ENCODE measurements around the gene TENM3. TPM values are rescaled to one million over a fixed set of nuclear protein-coding genes. Genes with fewer than 3 reads are reported as not detected.

TENM3 gene
- total and polyA plus RNA-seq, 2 experiments from 2014 or later, result 16.1 to 70.9 TPM

- Histone ChIP-seq H2AFZ (no peak overlapping the region), H3K79me2 (peaks cover 22% of the 10 kb centered on the region), H3K9me3 (ENCODE audit: low read depth) (no peaks in the 10 kb centered on the region), H3K27me3 (no peaks in the 10 kb centered on the region), H3K4me3 (no peak overlapping the region), H3K4me2 (no peak overlapping the region), H3K36me3 (replicated peaks; ENCODE audit: insufficient read depth, low read depth) (no peaks in the 10 kb centered on the region), H3K4me1 (ENCODE audit: insufficient read depth) (peaks cover 11% of the 10 kb centered on the region), H4K20me1 (ENCODE audit: insufficient read depth, poor library complexity, severe bottlenecking) (no peaks in the 10 kb centered on the region), H3K9me2 (replicated peaks; ENCODE audit: insufficient read depth) (no peaks in the 10 kb centered on the region), H3K27ac (no peak overlapping the region)
- WGBS (ENCODE audit: low lambda C conversion rate, missing lambda C conversion rate), result 85% methylated on average over 4 of the region's 4 CpGs
- TF ChIP-seq EZH2phosphoT487 (IDR thresholded peaks at IDR 0.05; ENCODE audit: low read depth, severe bottlenecking, unreplicated experiment), result no peak
- no peak for TF ChIP-seq EZH2 (IDR thresholded peaks at IDR 0.05; ENCODE audit: borderline replicate concordance)
- TF ChIP-seq CTCF (IDR thresholded peaks at IDR 0.05; ENCODE audit: poor library complexity), result no peak
- no peak for DNase-seq (ENCODE audit: low spot score)
Observed at GRCh38 chr4:182547435-182547834, 304.2 kb downstream of the TENM3 start.

- no peak for DNase-seq (ENCODE audit: low spot score)
- peaks cover 11% of the 10 kb centered on the region for H3K4me1 ChIP-seq (ENCODE audit: insufficient read depth)
- peaks cover 23% of the 10 kb centered on the region for H3K79me2 ChIP-seq
- no peaks in the 10 kb centered on the region for H3K27me3 ChIP-seq
- H2AFZ ChIP-seq, result no peak overlapping the region
- H3K9me3 ChIP-seq (ENCODE audit: low read depth), result no peaks in the 10 kb centered on the region
- no peak overlapping the region for H3K27ac ChIP-seq
- 88% methylated on average over 6 of the region's 6 CpGs for WGBS (ENCODE audit: low lambda C conversion rate, missing lambda C conversion rate)
- no peak overlapping the region for H3K4me3 ChIP-seq
- TF ChIP-seq EZH2 (IDR thresholded peaks at IDR 0.05; ENCODE audit: borderline replicate concordance) (no peak), EZH2phosphoT487 (IDR thresholded peaks at IDR 0.05; ENCODE audit: low read depth, severe bottlenecking, unreplicated experiment) (no peak), CTCF (IDR thresholded peaks at IDR 0.05; ENCODE audit: poor library complexity) (no peak)
- no peaks in the 10 kb centered on the region for H4K20me1 ChIP-seq (ENCODE audit: insufficient read depth, poor library complexity, severe bottlenecking)
- H3K36me3 ChIP-seq (replicated peaks; ENCODE audit: insufficient read depth, low read depth), result no peaks in the 10 kb centered on the region
- no peak overlapping the region for H3K4me2 ChIP-seq
- H3K9me2 ChIP-seq (replicated peaks; ENCODE audit: insufficient read depth), result no peaks in the 10 kb centered on the region
Observed at GRCh38 chr4:182548156-182548555, 305.0 kb downstream of the TENM3 start.

- Histone ChIP-seq H3K27me3 (no peaks in the 10 kb centered on the region), H3K36me3 (replicated peaks; ENCODE audit: insufficient read depth, low read depth) (no peaks in the 10 kb centered on the region), H4K20me1 (ENCODE audit: insufficient read depth, poor library complexity, severe bottlenecking) (no peaks in the 10 kb centered on the region), H3K27ac (no peak overlapping the region), H3K4me2 (no peak overlapping the region), H3K4me3 (no peak overlapping the region), H3K9me3 (ENCODE audit: low read depth) (no peaks in the 10 kb centered on the region), H3K4me1 (ENCODE audit: insufficient read depth) (peaks cover 18% of the 10 kb centered on the region), H3K79me2 (peaks cover 16% of the 10 kb centered on the region), H2AFZ (no peak overlapping the region), H3K9me2 (replicated peaks; ENCODE audit: insufficient read depth) (no peaks in the 10 kb centered on the region)
- DNase-seq (ENCODE audit: low spot score), result no peak
- WGBS (ENCODE audit: low lambda C conversion rate, missing lambda C conversion rate), result 44% methylated on average over 5 of the region's 5 CpGs
- TF ChIP-seq EZH2phosphoT487 (IDR thresholded peaks at IDR 0.05; ENCODE audit: low read depth, severe bottlenecking, unreplicated experiment) (no peak), EZH2 (IDR thresholded peaks at IDR 0.05; ENCODE audit: borderline replicate concordance) (no peak), CTCF (IDR thresholded peaks at IDR 0.05; ENCODE audit: poor library complexity) (no peak)
Observed at GRCh38 chr4:182549356-182549755, 306.2 kb downstream of the TENM3 start.

- Histone ChIP-seq H3K27ac (no peak overlapping the region), H3K9me3 (ENCODE audit: low read depth) (no peaks in the 10 kb centered on the region), H3K27me3 (no peaks in the 10 kb centered on the region), H3K4me1 (ENCODE audit: insufficient read depth) (peaks cover 18% of the 10 kb centered on the region), H3K9me2 (replicated peaks; ENCODE audit: insufficient read depth) (no peaks in the 10 kb centered on the region), H2AFZ (no peak overlapping the region), H3K4me2 (no peak overlapping the region), H4K20me1 (ENCODE audit: insufficient read depth, poor library complexity, severe bottlenecking) (no peaks in the 10 kb centered on the region), H3K79me2 (peaks cover 26% of the 10 kb centered on the region), H3K4me3 (no peak overlapping the region), H3K36me3 (replicated peaks; ENCODE audit: insufficient read depth, low read depth) (no peaks in the 10 kb centered on the region)
- WGBS (ENCODE audit: low lambda C conversion rate, missing lambda C conversion rate), result 76% methylated on average over 9 of the region's 9 CpGs
- DNase-seq (ENCODE audit: low spot score), result no peak
- TF ChIP-seq CTCF (IDR thresholded peaks at IDR 0.05; ENCODE audit: poor library complexity) (no peak), EZH2phosphoT487 (IDR thresholded peaks at IDR 0.05; ENCODE audit: low read depth, severe bottlenecking, unreplicated experiment) (no peak), EZH2 (IDR thresholded peaks at IDR 0.05; ENCODE audit: borderline replicate concordance) (no peak)
Observed at GRCh38 chr4:182552948-182553347, 309.7 kb downstream of the TENM3 start.

All from hepatocyte (in vitro differentiated cells).